Osteoblast (primary cell): ENCODE data around the gene SMARCA4. TPM values are rescaled to one million over a fixed set of nuclear protein-coding genes. Genes with fewer than 3 reads are reported as not detected.
"Not testable (repeated sequence)": the region's sequence is repeated elsewhere in the genome, so short reads cannot be mapped to it uniquely, and the experiment has no call there.

ENCODE experiments used
- DNase-seq: peaks from one replicate; pipeline ENCODE4 v3.0.0; 2011; ENCODE audit warnings: low spot score, mixed read lengths; ENCODE audit not compliant: insufficient read length; ENCODE audit errors: missing footprints
- H2AFZ ChIP-seq: 2 replicates; pipeline ENCODE4 v1.6.0; 2011; ENCODE audit warnings: mild to moderate bottlenecking, low read length
- H3K27ac ChIP-seq: 2 replicates; pipeline ENCODE4 v1.5.1; 2011; ENCODE audit warnings: mild to moderate bottlenecking, low read depth, low read length, moderate library complexity
- H3K27me3 ChIP-seq: 2 replicates; pipeline ENCODE4 v1.6.0; 2012; ENCODE audit warnings: mild to moderate bottlenecking, control low read depth, inconsistent platforms, low read length, moderate library complexity; ENCODE audit not compliant: insufficient read depth
- H3K36me3 ChIP-seq: 2 replicates; pipeline ENCODE4 v1.5.1; 2011; ENCODE audit warnings: mild to moderate bottlenecking, low read length, control low read depth, moderate library complexity; ENCODE audit not compliant: insufficient read depth
- H3K4me1 ChIP-seq: 2 replicates; pipeline ENCODE4 v1.5.1; 2011; ENCODE audit warnings: mild to moderate bottlenecking, low read length, control low read depth, moderate library complexity; ENCODE audit not compliant: insufficient read depth
- H3K4me2 ChIP-seq: 2 replicates; pipeline ENCODE4 v1.6.0; 2011; ENCODE audit warnings: mild to moderate bottlenecking, low read length; ENCODE audit not compliant: insufficient read depth
- H3K4me3 ChIP-seq: fragments of 200-600 bp; sonication (generic); 3 replicates; pipeline ENCODE4 v1.5.1; 2012; ENCODE audit warnings: mild to moderate bottlenecking, low read length, inconsistent platforms; ENCODE audit not compliant: insufficient read depth
- H3K79me2 ChIP-seq: 2 replicates; pipeline ENCODE4 v1.6.0; 2012; ENCODE audit warnings: mild to moderate bottlenecking, low read length, control low read depth, inconsistent platforms; ENCODE audit not compliant: insufficient read depth
- H3K9me3 ChIP-seq: 2 replicates; pipeline ENCODE4 v1.5.1; 2011; ENCODE audit warnings: low read depth, low read length, control low read depth
- H4K20me1 ChIP-seq: 2 replicates; pipeline ENCODE4 v1.6.0; 2012; ENCODE audit warnings: mild to moderate bottlenecking, low read length, control low read depth; ENCODE audit not compliant: insufficient read depth
- CTCF ChIP-seq: IDR thresholded peaks from 2 replicates; pipeline ENCODE4 v1.5.1; 2011; ENCODE audit warnings: mild to moderate bottlenecking, low read depth, low read length, moderate library complexity; ENCODE audit errors: extremely low read depth
- total RNA-seq: library from RNA; depleted of rRNA; stranded (reverse); fragments of >200 nt; gene quantifications from 2 replicates; pipeline ENCODE4 v1.2.3, GENCODE V29; 2012

SMARCA4 gene
- total RNA-seq, 1 donor = 52.8 TPM

- Histone ChIP-seq H3K4me1 (peaks cover 23% of the 10 kb centered on the region), H4K20me1 (peaks cover 22% of the 10 kb centered on the region), H2AFZ (peak overlapping the region; percentile 86), H3K9me3 (no peaks in the 10 kb centered on the region), H3K27ac (peak overlapping the region; percentile 8), H3K4me3 (no peak overlapping the region), H3K27me3 (no peaks in the 10 kb centered on the region), H3K36me3 (peaks cover 66% of the 10 kb centered on the region), H3K79me2 (peaks cover 60% of the 10 kb centered on the region), H3K4me2 (no peak overlapping the region)
- TF ChIP-seq CTCF = no peak
- DNase-seq = no peak
These were observed 139.2 kb downstream of the SMARCA4 start for GRCh38 chr19:11100049-11100448.

- Histone ChIP-seq H3K36me3 (peaks cover 71% of the 10 kb centered on the region), H3K79me2 (peaks cover 60% of the 10 kb centered on the region), H4K20me1 (peaks cover 19% of the 10 kb centered on the region), H3K9me3 (no peaks in the 10 kb centered on the region), H3K27me3 (no peaks in the 10 kb centered on the region), H3K4me1 (peaks cover 13% of the 10 kb centered on the region), H2AFZ (no peak overlapping the region), H3K4me3 (no peak overlapping the region), H3K27ac (no peak overlapping the region), H3K4me2 (no peak overlapping the region)
- no peak for TF ChIP-seq CTCF
- DNase-seq = no peak
These were observed 140.2 kb downstream of the SMARCA4 start for GRCh38 chr19:11101057-11101456.

- Histone ChIP-seq H3K9me3 (no peaks in the 10 kb centered on the region), H3K27me3 (no peaks in the 10 kb centered on the region), H3K4me1 (no peaks in the 10 kb centered on the region), H2AFZ (no peak overlapping the region), H4K20me1 (peaks cover 18% of the 10 kb centered on the region), H3K4me3 (no peak overlapping the region), H3K79me2 (peaks cover 54% of the 10 kb centered on the region), H3K4me2 (no peak overlapping the region), H3K36me3 (peaks cover 83% of the 10 kb centered on the region), H3K27ac (no peak overlapping the region)
- DNase-seq = peak; percentile 25
- no peak for TF ChIP-seq CTCF
These were observed 142.1 kb downstream of the SMARCA4 start for GRCh38 chr19:11102944-11103343.

GRCh38 chr19:11103667-11104066 is 142.8 kb downstream of the SMARCA4 start:
- H2AFZ ChIP-seq, H3K27me3 ChIP-seq, H3K4me3 ChIP-seq, H3K4me2 ChIP-seq, H3K27ac ChIP-seq, H3K4me1 ChIP-seq, H3K9me3 ChIP-seq: not testable (repeated sequence)
- DNase-seq = peak; percentile 17
- Histone ChIP-seq H3K79me2 (peaks cover 47% of the 10 kb centered on the region), H3K36me3 (peaks cover 83% of the 10 kb centered on the region), H4K20me1 (peaks cover 18% of the 10 kb centered on the region)
